CD4-positive, alpha-beta T cell treated with Interleukin-2 at 100 ng/mL for 4 hours (primary cell): ENCODE results near the gene ENOX2.
"Not testable (repeated sequence)": the region's sequence is repeated elsewhere in the genome, so short reads cannot be mapped to it uniquely, and the experiment has no call there.

ENCODE experiments used
- DNase-seq: peaks from one replicate; pipeline ENCODE4 v3.0.0-alpha.2; 2020; ENCODE audit warnings: low spot score

The ENOX2 gene

DNA sequence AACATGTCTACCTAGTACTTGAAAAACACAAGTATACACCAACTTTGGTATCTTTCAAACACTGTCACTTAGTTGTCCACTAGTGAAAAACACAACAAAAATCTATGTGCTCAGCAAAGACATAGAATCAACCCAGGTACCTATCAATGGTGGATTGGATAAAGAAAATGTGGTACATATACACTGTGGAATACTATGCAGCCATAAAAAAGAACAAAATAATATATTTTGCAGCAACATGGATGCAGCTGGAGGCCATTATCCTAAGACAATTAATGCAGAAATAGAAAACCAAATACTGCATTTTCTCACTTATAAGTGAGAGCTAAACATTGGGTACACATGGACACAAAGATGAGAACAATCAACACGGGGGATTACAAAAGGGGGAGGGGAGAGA, 148.7 kb downstream of the ENOX2 start:
- no peak for DNase-seq

DNA sequence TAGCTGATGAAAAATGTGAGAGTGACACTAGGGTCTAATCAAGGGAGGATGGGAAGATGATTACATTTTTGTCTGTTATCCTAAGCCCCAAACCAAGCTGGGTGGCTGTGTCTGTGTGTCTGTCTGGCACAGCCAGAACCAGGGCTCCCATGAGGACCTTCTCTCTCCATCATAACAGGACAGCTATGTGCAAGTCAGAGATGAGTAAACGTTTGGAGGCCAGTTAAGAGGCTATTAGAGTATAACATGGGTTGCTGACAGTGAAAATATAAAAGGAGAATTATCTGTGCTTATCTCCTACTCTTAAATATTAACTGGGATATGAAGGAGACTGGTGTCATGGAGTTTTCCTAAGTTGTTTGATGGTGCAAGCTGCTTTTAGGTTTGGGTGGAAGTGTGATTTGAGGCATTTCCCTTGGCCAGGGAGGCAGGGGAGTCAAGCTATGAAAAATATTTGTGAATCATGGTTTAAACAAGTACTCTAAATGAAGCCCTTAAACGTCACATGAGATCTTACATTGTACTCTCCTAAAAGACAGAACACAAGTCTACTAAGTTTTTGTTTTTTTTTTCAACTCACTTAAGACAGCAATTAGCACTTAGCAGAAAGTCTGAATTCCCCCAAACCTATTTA, 156.2 kb downstream of the ENOX2 start:
- DNase-seq, result no peak

DNA sequence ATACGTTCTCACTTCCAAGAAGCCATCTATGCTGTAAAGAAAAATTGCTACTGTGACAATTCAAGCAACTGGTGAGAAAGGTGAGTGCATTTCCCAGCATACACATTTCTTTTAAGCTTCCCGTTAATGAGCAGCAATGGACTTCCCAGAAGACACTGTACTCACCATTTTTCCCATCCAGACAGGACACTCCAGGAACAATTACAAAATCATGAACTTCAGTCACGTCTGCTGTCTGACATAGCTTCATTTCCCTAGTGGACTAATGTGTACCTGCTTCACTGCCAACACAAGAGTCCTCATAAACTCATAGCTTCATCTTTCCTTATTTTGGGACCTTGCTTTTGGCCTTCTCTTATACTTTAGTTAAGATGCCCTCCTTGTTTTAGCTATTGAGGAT, 156.9 kb downstream of the ENOX2 start:
- DNase-seq, result no peak

DNA sequence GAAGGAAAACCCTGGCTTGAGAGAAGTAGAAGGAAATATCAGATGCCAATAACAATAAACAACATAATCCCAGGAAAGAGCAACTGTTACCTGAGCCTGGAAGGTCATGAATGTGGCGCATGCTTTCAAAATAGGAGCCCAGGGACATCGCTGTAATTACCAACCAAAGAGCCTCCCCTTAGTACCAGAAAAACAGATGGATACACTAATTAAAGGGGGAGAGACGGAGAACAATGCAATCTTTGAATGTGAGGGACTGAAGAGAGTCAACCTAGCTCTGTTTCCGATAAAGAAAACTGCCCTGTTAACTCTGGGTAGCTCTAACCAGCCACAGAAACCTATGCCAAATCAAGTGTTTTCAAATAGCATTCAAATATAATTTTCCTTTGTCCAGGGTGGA, 161.4 kb downstream of the ENOX2 start:
- DNase-seq, result no peak

DNA sequence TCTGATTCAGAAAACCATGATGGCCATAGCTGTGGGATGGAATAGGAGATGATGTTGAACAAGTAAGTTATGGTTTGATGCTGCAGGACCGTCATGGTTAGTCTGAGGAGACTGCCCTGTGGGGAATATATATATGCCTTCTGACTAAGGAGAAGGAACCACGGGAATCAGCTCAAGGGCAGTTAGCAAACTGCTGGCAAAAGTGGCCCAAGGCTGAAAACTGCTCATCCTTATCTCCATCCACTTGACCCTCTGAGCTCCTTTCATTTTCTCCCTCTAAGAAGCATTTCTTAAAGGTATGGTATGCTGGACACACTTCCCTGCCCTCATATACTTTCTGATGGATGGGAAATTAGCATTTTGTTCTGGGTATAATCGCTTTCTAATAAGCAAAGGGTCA, 161.9 kb downstream of the ENOX2 start:
- no peak for DNase-seq

DNA sequence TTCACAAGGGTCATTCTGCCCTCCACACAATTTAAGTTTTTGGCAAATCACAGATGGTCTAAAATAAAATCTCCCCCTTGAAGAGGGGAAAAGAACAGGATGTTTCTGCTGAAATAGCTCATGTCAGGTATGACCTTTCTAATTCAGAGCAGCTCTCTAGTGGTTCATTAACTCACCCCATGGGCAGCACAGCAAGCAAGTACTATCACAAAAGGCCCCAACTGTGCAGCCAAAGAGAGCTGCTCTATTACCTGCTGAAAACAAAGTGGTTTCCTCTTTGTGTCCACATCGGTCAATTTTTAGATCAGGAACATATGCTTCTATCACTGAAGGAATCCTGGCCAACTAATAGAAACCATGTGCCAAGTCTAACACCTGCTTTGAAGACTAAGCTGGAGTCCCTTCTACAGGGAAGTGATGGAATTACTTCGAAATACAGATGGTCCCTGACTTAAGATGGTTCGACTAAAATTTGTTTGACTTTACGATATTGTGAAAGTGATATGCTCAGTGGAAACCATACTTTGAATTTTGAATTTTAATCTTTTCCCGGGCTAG, 164.3 kb downstream of the ENOX2 start:
- no peak for DNase-seq

DNA sequence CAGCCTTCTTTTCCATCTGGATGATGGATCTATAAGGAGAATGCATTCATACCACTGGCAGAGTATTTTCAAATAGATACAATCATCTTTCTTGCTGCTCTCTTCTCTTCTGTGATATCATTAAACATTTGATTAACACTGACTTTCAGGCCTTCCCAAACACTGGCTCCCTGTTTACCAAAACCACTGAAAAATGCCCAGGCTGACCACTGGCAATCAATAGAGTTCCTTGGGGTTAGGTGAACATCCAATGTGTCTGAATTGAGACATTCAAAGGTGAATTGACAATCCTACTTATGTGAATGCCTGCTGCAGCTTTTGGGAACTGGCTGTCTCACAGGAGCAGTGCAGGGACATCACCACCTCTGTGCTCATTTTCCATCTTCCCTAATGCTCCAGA, 168.3 kb downstream of the ENOX2 start:
- no peak for DNase-seq

DNA sequence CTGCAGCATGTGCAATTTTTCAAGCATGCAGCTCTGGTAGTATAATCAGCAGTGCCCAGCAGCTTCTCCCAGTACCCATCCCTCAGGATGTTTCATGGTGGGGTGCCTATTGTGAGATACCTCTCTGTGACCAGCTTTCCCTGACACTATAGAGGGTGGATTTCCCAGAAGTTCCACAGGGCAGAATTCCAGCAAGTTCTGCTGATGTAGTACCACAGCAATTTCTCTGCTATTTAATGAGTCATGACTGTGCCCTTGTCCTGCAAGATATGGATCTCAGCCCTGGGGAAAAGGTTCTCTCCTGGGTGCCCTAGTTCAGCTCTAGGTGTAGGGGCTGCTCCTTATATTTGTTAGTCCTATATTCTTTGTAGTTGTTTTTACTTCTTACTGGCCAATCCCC, 174.8 kb downstream of the ENOX2 start:
- DNase-seq, result no peak

DNA sequence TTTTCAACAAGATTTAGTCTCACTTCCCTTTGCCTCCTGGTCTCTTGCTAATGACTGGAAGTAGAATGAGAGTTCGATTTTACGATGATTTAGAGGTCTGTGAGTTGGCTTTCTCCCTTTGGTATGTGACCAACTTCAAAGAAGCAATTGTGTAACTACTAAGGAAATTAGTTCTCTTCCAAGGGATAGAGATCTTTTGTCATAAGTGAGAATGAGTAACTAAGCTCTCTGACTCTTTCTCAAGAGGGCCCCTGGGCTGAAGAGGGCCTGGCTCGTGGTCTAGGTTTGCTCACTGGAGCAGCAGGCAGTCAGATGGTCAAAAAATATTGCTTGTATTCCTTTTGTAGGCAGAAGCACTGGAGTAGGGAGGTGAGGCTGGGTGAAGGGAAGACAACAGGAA, 176.3 kb downstream of the ENOX2 start:
- no peak for DNase-seq

DNA sequence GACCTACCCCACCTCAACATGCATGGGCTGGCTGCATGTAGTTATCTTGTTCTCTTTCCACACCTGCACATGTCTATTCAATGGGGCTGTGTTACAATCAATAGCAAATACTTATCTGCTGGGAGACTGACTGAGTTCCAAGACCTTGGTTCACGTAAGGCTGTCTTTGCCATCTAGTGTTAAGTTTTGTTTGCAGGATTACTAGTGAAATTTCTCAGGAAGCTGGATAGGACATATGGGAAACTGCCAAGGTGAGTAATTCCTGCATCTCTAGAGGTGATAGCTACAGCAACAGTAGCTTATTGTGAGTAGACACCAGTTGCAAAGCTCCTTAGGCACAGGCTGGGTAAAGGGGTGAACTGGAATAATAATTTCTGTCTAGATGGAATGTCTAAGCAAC, 177.5 kb downstream of the ENOX2 start:
- DNase-seq, result no peak

DNA sequence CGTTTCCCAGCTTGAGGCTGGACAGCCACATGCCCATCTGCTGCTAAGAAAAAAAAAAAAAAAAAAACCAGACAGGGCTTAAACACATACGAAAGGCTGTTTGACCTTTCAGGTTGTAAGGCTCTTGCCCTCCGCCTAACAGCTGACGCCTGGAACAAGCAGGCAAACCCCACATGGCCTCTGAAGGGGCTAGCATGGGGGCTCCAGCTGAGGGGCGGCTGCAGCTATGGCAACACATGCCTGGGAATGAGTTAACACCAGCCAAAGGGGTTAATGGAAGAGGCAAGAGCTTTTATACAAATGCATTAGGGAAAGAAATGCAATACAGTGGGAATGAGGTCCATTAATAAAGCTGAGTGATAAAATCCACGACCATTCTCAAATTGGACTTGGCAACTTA, 183.6 kb downstream of the ENOX2 start:
- no peak for DNase-seq

DNA sequence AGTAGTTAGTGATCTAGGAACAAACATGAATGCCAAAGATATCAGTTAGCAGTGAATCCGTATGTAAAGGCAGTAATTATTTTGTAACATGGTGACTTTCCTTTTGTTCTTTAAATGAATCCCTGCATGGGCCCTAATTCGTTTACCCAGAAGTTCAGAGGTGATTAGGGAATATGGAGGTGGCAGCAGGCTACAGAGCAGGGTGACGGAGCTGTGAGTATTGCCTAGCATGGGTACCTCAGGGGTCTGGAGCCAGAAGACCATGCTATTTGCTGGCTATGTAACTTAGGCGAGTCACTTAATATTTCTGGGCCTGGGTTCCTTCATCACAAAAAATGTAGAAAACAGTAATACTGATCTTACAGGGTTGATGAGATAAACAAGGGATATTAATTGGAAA, 184.9 kb downstream of the ENOX2 start:
- no peak for DNase-seq

DNA sequence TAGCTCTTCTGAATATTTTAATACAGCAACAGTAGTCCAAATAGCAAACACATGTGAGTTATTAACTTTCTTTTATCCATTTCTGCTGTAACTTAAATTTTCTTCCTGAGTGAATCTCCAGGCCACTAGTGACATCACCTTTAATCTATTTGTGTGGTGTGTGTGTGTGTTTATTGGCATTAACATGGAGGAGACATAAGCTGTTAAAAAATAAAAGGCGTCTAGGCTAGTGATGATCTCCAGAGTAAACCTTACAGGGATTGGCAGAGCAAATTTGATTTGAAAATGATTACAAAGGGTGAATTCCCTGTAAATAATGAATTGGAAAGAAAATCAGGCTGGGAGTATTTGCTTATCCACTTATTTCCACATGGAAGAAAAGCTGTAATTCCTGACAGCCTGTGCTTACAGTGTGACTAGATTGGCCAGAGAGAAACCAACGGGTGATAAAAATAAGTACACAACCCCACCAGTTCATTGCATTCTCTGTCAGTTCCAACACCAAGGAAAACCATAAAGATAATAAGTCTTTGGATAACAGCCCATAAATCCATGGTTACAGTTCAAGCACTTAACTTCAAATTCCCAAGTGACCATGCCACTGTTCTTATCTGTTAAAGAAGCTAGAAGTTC, 186.1 kb downstream of the ENOX2 start:
- DNase-seq, result no peak

DNA sequence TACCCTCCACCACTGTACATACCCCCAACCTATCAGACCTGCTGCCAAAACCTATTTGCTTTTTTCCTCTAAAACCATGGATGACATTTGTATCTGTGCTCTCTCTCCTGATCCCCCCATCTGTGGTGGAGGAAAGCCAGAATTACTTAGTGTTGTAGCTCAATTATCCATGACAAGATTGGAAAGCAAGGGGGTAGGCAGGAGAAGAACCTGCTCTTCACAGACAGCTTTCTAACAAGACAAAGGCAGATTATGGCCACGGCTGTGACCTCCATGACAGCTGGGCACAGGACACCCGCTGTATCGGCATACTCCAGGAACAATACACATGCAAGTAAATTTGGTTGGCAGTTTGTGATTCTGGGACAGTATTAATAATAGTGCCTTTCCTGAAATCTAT, 186.7 kb downstream of the ENOX2 start:
- DNase-seq, result no peak

DNA sequence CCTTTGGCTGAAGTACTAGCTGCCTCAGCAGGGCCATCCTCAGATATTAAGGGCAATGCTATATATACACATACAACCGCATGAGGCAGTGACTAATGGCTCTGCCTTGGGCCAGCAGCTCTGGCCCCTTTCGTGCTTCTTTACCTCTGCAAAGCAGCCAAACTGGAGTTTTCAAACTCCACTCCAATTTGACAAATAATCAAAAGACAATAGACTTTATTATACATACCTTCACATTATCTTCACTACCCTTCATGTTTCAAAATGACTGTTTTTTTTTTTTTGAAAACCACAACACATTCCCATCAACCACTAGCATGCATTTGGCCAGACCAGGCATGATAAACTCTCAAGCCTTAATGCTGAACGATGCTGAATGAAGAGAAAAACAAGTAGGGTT, 187.7 kb downstream of the ENOX2 start:
- no peak for DNase-seq

DNA sequence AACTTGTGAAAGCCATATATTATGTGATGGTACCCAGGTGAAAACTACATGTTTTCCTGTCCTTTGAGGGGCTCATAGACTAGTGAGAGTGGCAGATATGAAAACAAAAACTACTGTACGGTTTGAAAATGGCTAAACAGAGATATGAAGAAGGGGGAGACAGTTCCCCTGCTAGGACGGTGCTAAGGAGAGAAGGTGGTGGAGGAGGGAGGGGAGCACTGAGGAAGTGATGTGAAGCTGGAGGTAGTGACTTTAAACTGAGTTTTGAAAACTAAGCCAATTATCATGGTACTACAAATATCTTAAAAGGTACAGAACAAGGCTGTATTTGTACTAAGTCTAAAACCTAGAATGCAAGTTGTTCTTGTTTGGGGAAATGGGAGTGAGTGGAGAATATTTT, 188.3 kb downstream of the ENOX2 start:
- DNase-seq, result no peak

DNA sequence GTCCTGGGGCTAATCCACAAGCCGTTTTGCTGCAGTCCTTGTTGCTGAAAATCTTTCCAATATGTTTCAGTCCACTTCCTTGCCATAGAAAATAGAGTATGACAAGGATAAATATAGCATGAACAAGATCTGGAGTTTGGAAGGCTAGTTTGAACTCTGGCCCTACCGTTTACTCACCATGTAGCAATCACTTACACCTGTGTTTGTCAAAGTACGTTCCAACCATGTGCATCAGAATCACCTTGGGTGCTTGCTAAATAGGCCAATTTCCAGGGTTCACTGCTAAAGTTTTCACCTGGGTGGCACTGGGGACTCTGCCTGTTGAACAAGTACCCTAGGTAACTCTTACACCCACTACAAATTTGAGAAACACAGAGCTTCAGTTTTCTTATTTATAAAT, 188.9 kb downstream of the ENOX2 start:
- DNase-seq, result no peak

DNA sequence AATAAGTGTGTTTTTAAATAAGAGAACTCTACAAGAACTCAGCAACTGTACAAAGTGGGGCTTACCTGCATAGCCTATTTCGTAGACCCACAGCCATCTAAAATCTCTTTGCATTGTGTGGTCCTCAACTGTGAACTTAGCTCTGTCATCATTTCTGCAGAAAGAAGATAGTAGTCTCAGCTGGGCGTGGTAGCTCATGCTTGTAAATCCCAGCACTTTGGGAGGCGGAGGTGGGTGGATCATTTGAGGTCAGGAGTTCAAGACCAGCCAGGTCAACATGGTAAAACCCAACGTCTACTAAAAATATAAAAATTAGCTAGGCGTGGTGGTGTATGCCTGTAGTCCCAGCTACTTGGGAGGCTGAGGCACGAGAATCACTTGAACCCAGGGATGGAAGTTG, 193.8 kb downstream of the ENOX2 start:
- DNase-seq, result not testable (repeated sequence)

DNA sequence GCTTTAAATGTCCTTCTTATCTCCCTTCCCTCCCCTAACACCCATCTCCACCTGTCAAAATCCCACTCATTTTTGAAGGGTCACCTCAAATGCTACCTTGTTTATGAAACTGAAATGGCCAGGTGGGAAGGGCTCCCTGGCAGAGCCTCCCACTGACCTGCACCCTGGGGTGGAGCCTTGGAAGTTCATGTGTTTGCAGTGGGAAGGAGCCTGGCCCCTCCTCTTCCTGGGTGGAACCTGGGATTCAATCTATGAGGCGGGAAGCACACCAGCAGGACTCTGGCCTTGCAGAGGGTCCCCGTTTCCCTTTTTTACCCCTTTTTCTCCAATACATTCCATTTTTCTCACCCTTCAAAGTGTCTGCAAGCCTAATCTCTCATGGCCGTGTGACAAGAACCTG, 197.4 kb downstream of the ENOX2 start:
- no peak for DNase-seq

DNA sequence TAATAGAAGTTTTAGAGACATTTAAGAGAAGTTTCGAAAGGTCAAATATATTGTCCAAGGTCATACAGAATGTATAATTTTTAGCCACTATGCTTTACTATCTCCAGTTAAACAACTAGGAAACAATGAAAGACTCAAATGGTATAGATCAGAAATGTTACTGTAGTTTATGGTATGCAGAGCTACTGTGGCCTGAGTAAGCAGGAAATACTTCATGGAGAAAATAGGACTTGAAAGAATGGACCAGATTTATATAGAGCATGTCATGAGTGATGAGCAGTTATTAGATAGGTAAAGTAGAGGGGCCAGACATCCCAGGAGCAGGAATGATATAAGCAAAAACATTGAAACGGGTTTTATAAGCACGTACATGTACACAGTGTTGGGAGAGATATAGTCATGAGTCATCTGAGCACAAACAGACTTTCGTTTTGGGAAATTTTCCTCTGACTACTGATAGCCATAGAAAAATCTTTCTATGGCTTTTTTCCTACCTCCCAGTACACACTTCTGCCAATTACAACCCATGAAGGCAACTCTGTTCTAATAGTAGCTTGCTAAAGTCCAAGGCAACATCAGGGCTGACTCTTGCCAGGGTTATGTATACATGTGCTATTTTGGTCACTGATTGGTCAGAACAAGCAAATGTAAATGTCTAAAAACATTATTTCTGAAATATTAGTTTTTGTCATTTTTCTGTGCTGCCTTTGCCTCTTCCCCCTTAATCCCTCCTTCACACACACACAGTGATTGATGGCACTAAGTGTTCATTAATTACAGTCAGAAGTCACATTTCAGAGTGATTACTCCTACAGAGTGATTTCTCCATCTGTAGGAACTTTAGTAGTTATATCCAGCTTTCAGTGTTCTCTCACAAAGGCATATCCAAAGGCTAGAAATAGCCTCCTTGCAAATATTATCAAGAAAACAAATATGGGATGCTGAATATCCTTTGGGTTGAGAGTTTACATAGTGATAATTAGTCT, 198.7 kb downstream of the ENOX2 start:
- DNase-seq, result no peak

DNA sequence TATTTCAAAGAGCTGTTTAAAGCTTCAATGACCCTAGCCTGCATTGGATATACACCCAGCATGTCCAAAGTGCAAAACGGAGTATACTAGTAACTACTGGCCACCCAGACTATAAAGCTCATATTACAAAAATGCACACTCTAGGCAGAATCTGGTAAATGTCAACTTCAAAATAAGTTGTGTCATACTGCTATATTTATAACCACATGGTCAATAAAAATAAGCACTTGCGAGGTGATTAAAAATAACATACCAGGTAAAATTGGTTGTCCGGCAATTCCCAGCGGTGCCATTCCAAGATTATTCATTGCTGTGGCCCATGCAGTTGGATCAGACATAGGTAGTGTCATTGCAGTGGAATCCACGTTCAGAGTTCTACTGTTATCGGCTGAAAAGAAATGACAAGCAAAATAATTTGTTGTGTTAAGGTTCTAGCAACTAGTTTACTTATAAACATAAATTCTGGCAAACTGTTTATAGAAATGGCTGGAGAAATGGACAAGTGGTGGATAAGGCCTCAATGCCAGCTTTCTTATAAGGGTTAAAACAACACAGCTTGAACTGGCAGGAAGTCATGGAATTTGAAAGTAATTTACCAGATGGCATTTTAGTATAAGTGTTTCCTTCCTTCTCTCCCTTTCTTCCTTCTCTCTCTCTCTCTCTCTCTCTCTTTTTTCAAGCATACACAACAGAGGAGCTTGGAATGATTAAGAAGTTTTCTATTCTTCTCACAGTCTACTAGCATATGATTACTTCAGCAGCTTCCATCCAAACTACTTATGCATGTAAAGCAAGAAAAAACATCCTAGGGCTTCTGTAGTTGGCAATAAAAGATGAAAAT, 199.9 kb downstream of the ENOX2 start:
- no peak for DNase-seq

DNA sequence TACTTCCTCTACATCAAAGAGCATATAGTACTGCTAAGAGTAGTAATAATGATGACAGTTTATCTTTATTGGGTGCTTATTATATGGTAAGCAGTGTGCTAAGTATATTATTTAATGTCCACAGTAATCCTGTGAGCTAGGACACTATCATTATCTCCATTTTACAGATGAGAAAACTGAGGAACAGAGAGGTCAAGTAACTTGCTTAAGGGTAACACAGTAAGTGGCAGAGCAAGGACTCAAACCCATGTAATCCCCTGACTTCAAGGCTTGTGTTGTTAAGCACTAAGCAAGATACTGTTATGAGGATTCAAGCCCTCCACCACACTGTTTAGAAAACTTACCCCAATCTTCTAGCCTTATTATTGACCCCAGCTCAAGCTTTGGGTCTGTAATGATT, 202.4 kb downstream of the ENOX2 start:
- no peak for DNase-seq
